Measurements from ENCODE around the gene MARCHF6.

The MARCHF6 gene

DNA sequence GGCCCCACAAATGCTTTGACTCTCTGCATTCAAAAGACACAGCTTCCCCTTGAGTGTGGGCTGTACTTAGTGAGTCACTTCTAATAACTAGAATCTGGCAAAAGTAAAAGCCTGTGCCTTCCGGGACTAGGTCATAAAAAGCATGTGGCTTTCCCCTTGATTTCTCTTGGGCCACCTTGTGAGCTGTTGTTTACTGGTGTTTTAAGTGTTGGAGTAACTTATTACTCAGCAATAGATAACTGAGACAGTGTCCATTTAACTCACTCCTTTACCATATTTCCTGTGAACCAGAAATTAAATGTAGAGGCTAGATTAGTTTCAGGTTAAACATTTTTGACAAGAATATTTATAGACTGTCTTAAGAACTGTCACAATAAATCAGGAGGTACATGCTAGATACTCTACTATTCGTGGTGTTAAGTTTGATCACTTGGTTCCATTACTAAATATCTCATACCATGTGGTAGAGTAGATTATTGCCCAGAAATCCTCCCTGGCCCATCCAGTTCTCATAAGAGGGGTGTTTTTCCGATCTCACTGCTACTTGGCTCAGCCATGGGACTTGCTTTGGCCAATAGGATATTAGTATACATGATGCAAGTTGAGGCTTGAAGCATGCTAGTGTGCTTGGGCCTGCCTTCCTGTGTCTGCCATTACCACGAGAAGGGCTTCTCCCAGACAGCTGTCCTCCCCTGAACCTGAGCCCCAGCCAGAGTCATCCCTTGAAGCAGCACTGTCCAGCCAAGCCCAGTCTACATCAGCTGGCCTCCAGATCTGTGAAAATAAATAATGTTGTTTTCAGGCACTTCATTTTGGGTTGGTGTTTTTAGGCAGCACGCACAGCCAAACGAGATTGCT is 35.4 kb upstream of the MARCHF6 start:
- no peak for DNase-seq (ENCODE audit: low read depth)
- TF ChIP-seq, protein P1, sequence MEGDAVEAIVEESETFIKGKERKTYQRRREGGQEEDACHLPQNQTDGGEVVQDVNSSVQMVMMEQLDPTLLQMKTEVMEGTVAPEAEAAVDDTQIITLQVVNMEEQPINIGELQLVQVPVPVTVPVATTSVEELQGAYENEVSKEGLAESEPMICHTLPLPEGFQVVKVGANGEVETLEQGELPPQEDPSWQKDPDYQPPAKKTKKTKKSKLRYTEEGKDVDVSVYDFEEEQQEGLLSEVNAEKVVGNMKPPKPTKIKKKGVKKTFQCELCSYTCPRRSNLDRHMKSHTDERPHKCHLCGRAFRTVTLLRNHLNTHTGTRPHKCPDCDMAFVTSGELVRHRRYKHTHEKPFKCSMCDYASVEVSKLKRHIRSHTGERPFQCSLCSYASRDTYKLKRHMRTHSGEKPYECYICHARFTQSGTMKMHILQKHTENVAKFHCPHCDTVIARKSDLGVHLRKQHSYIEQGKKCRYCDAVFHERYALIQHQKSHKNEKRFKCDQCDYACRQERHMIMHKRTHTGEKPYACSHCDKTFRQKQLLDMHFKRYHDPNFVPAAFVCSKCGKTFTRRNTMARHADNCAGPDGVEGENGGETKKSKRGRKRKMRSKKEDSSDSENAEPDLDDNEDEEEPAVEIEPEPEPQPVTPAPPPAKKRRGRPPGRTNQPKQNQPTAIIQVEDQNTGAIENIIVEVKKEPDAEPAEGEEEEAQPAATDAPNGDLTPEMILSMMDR (IDR thresholded peaks at IDR 0.05; ENCODE audit: low read depth, low read length, missing control alignments), result no peak
- in situ Hi-C loops (cut with HindIII; ENCODE audit: low sequenced_read_pairs), result no loop called here
- H3K4me3 ChIP-seq (ENCODE audit: low read depth, low read length), result no peak overlapping the region

DNA sequence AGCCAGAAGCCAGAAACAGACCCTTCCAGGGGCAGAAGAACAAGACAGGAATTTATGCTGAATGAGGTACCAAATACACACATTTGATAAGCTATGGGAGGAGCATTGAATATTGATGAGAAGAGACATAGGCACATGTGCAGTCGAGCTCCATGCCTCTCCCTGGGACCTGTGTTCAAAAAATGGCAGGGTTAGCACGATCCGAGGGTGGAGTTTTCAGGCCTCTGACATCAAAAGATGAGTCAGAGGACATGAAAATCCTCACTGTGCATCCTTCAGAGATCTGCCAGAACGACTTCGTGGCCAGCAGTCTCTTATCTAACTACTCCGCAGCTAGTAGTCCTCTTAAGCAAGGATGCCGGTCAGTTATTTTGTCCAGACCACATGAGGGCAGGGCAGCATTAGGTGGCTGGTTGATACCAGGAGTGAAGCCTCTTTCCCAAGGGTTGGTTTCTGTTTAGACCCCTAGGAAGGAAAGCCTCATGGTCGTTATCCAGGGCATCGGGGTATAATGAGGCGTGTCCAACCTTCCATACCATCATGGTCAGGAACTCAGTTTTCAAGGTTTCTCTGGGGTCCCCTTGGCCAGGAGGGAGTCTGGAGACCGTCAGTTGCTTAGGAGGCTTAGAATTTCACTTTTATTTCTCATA is 34.2 kb upstream of the MARCHF6 start:
- no peak for DNase-seq (ENCODE audit: low read depth)
- H3K4me3 ChIP-seq (ENCODE audit: low read depth, low read length), result no peak overlapping the region
- in situ Hi-C loops (cut with HindIII; ENCODE audit: low sequenced_read_pairs), result no loop called here
- TF ChIP-seq, protein P1 (IDR thresholded peaks at IDR 0.05; ENCODE audit: low read depth, low read length, missing control alignments), result no peak

GRCh38 chr5:10320793-10321192 is 32.7 kb upstream of the MARCHF6 start:
- DNase-seq (ENCODE audit: low read depth), result no peak
- in situ Hi-C loops (cut with HindIII; ENCODE audit: low sequenced_read_pairs), result no loop called here
- TF ChIP-seq, protein P1 (IDR thresholded peaks at IDR 0.05; ENCODE audit: low read depth, low read length, missing control alignments), result no peak
- H3K4me3 ChIP-seq (ENCODE audit: low read depth, low read length), result no peak overlapping the region

DNA sequence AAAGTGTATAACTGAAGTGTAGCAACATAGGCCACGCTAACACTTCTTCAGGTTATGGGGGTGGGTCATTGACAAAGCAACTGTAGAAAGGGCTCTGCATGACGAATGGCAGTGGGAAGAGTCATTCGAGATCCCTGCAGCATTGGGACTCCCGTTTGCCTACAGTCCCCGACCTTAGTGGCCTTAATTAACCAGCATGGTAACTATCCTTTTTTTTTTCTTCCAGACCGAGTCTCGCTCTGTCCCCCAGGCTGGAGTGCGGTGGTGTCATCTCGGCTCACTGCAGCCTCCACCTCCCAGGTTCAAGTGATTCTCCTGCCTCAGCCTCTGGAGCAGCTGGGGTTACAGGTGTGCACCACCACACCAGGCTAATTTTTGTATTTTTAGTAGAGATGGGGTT is 31.6 kb upstream of the MARCHF6 start:
- no peak for DNase-seq (ENCODE audit: low read depth)
- in situ Hi-C loops (cut with HindIII; ENCODE audit: low sequenced_read_pairs), result no loop called here

DNA sequence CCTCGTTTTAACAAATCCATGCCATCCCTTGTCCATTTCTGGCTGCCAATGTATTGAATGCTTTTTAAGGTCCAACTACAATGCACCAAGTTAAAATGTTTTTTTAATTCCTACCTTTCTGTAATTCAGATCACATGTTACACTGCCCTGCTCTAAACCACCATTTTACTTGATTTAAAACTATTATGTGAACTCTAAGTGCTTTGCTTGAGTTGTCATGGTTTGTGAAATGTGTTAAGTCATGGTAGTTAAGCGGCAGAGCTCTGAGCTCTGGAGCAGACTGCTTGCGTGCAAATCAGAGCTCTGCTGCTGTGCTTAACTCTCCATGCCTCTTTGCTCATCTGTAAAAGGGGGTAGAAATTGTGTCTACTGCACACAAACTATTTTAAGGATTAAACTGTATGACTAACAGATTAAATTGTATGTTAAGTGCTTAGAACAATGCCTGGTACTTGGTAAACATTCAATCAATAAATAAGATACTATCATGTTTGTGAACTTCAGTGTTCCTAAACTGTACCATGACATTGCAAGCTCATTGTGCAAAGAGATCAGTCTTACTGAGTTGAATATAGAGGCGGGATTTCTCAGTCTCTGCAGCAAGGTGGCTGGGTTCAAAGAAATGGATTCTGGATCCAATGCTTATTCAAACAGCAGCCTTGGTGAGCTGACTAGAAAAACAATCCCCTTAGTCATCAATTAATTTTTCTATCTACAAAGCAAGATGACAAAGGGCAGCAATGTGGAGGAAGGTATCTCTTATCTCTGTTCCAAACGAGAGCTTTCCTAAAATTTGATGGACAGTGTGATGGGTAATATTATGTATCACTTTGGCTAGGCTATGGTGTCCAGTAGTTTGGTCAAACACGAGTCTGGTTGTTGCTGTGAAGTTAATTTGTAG is 29.7 kb upstream of the MARCHF6 start:
- in situ Hi-C loops (cut with HindIII; ENCODE audit: low sequenced_read_pairs), result no loop called here
- TF ChIP-seq, protein P1 (IDR thresholded peaks at IDR 0.05; ENCODE audit: low read depth, low read length, missing control alignments), result no peak
- DNase-seq (ENCODE audit: low read depth), result no peak
- no peak overlapping the region for H3K4me3 ChIP-seq (ENCODE audit: low read depth, low read length)

More for the DNA sequence above, 31.6 kb upstream of the MARCHF6 start:
- no peak overlapping the region for H3K4me3 ChIP-seq (ENCODE audit: low read depth, low read length)
- TF ChIP-seq, protein P1 (IDR thresholded peaks at IDR 0.05; ENCODE audit: low read depth, low read length, missing control alignments), result no peak
